GM12878 (cell line): ENCODE measurements around the gene MPRIP.
"Not testable (repeated sequence)": the region's sequence is repeated elsewhere in the genome, so short reads cannot be mapped to it uniquely, and the experiment has no call there.

Experiments
- BCL11A ChIP-seq: IDR thresholded peaks from 2 replicates; pipeline ENCODE4 v1.6.1; 2011; ENCODE audit warnings: low read depth, low read length
- CEBPB ChIP-seq, 2 experiments: fragments of 150-350 bp in 1 of 2; IDR thresholded peaks; 2 replicates each; pipeline ENCODE4 v1.6.1; 2012 to 2014; ENCODE audit warnings: low read depth in 2 of 2, low read length in 2 of 2, borderline replicate concordance in 1 of 2, inconsistent platforms in 1 of 2
- EP300 ChIP-seq, 2 experiments: fragments of 150-350 bp in 1 of 2; IDR thresholded peaks; 2 replicates each; pipeline ENCODE4 v1.6.1; 2011 to 2012; ENCODE audit warnings: low read depth in 2 of 2, low read length in 2 of 2, borderline replicate concordance in 1 of 2, improper control_type of control experiment in 1 of 2, inconsistent platforms in 1 of 2; ENCODE audit not compliant: control insufficient read depth in 1 of 2
- ETV6 ChIP-seq, 2 experiments: fragments of 450-650 bp in 1 of 2; IDR thresholded peaks in 1 of 2; conservative IDR thresholded peaks in 1 of 2; 2 replicates each; pipeline ENCODE4 v1.6.1; 2014; ENCODE audit warnings: antibody characterized with exemption in 1 of 2, borderline replicate concordance in 1 of 2, low read depth in 1 of 2, mild to moderate bottlenecking in 1 of 2, moderate library complexity in 1 of 2
- MYC ChIP-seq: IDR thresholded peaks from 2 replicates; pipeline ENCODE4 v1.6.1; 2011; ENCODE audit warnings: mild to moderate bottlenecking, low read length, moderate library complexity, inconsistent platforms; ENCODE audit not compliant: insufficient read depth, insufficient replicate concordance, insufficient read length, severe bottlenecking
- POLR2A ChIP-seq: IDR thresholded peaks from 2 replicates; pipeline ENCODE4 v1.6.1; 2011; ENCODE audit warnings: low read depth, mild to moderate bottlenecking, low read length
- RCOR1 ChIP-seq: conservative IDR thresholded peaks from 2 replicates; pipeline ENCODE4 v1.6.1; 2012; ENCODE audit warnings: low read depth, low read length, improper control_type of control experiment
- SMARCA5 ChIP-seq: fragments of 450-650 bp; IDR thresholded peaks from 2 replicates; pipeline ENCODE4 v1.6.1; 2017; ENCODE audit warnings: mild to moderate bottlenecking
- ZNF207 ChIP-seq: fragments of 450-650 bp; IDR thresholded peaks from 2 replicates; pipeline ENCODE4 v1.6.1; 2014; ENCODE audit warnings: antibody characterized with exemption, mild to moderate bottlenecking, borderline replicate concordance
- TF ChIP-seq, protein P1 (sequence below): IDR thresholded peaks from 2 replicates; pipeline ENCODE4 v1.6.1; 2011; ENCODE audit warnings: borderline replicate concordance, low read depth, mild to moderate bottlenecking, moderate library complexity, mixed read lengths, low read length; ENCODE audit not compliant: insufficient read depth; ENCODE audit errors: extremely low read length
- TF ChIP-seq, protein P2 (sequence below): IDR thresholded peaks from 2 replicates; pipeline ENCODE4 v1.6.1; 2012; ENCODE audit warnings: low read depth, low read length, improper control_type of control experiment

DNA sequence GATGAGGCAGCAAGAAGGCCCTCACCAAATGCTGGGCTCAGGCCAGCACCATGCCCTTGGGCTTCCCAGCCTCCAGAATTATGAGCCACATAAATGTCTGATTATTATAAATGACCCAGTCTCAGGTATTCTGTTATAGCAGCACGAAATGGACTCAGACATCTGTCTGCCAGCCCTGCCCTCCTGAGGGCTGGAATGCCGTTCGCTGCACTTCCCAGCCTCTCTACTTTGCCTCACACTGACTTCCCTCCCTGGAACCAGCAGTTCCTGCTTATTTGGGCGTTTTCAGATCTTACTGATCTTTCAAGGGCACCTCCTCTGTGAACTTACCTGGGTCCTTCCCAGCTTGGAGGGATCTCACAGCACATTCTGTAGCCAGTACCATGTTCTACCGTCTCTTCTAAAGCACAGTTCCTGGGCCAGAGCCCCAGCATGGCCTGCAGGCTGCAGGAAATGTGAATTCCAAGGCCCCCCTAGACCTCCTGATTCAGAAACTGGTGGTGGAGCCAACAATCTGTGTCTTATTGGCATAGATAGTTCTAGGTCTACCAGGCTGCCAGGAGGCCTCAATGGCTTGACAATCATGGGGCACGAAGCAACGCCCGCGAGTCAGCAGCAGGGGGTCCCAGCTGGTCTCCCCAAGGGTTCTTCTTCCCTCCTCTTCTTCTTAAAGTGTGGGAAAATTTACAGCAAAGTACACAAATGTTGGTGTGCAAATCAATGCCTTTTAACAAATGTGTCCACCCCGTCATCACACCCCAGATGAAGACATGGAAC, 33.4 kb upstream of the MPRIP start:
- TF ChIP-seq, protein P1, sequence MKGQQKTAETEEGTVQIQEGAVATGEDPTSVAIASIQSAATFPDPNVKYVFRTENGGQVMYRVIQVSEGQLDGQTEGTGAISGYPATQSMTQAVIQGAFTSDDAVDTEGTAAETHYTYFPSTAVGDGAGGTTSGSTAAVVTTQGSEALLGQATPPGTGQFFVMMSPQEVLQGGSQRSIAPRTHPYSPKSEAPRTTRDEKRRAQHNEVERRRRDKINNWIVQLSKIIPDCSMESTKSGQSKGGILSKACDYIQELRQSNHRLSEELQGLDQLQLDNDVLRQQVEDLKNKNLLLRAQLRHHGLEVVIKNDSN: not testable (repeated sequence)
- TF ChIP-seq CEBPB (IDR thresholded peaks at IDR 0.05; ENCODE audit: borderline replicate concordance in 1 of 2, low read depth in 2 of 2, low read length in 2 of 2); BCL11A; SMARCA5; EP300 (IDR thresholded peaks at IDR 0.05; ENCODE audit: borderline replicate concordance in 1 of 2, control insufficient read depth in 1 of 2, low read depth in 2 of 2, low read length in 2 of 2); MYC; POLR2A; RCOR1; ZNF207; ETV6 (conservative IDR thresholded peaks at IDR 0.05 in 1 of 2, IDR thresholded peaks at IDR 0.05 in 1 of 2; ENCODE audit: borderline replicate concordance in 1 of 2, low read depth in 1 of 2): not testable (repeated sequence)
- TF ChIP-seq, protein P2, sequence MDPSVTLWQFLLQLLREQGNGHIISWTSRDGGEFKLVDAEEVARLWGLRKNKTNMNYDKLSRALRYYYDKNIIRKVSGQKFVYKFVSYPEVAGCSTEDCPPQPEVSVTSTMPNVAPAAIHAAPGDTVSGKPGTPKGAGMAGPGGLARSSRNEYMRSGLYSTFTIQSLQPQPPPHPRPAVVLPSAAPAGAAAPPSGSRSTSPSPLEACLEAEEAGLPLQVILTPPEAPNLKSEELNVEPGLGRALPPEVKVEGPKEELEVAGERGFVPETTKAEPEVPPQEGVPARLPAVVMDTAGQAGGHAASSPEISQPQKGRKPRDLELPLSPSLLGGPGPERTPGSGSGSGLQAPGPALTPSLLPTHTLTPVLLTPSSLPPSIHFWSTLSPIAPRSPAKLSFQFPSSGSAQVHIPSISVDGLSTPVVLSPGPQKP: not testable (repeated sequence)
